Cardiac fibroblast (primary cell): ENCODE results near the gene GCN1.

Source experiments
- DNase-seq, 2 donors: peaks; one replicate each; pipeline versions ENCODE4 v3.0.0 to v3.0.0-alpha.2; 2010; ENCODE audit warnings: low read depth in 2 of 2
- H3K4me3 ChIP-seq, 2 donors: replicated peaks in 1 of 2; 1 replicate in 1 of 2; 2 replicates in 1 of 2; pipeline ENCODE4 v1.5.1; 2011; ENCODE audit warnings: low read depth in 2 of 2, low read length in 2 of 2, mild to moderate bottlenecking in 2 of 2, moderate library complexity in 1 of 2
- TF ChIP-seq, protein P1 (sequence below): IDR thresholded peaks from one replicate; pipeline ENCODE4 v1.5.1; 2011; ENCODE audit warnings: low read depth, mild to moderate bottlenecking, low read length, inconsistent platforms

GCN1 gene

DNA sequence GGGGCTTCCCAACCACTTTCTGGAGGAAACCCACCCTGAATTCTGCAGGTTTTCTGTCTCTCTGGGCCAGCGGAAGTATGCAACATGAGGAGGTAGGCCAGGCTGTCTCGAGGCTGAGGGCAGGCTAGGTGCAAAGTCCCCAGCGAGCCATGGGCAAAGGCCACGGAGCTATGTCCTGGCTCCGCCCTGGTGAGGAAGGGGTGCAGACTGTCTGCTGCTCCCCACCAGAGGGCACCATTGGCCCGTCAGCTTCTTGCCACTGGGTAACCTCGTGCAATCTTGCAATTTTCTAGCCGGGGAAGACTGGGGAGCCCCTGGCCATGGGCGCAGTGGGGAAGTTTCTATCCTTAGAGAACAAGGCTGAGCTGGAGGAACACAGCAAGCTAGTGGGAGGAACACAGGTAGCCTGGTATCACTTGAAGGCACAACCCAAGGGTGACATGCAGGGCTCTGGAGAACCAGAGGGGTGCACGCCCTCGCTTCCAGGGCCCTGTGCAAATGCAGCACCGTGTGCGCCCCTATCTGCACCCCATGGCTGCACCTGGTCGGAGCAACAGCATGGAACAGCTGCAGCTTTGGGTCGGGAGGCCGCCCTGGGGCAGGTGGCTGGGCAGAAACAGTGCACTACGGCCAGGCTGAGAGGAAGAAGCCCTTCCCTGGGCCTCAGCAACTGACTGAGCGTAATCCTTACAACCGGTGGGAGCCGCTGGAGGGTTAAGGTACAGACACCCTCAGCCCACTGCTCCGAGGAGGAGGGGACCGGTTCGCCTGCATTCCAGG is 34.0 kb upstream of the GCN1 start:
- H3K4me3 ChIP-seq = peak overlapping the region in 1 of 2 donors; percentile 7
- DNase-seq = peak; percentile 84 to 87

DNA sequence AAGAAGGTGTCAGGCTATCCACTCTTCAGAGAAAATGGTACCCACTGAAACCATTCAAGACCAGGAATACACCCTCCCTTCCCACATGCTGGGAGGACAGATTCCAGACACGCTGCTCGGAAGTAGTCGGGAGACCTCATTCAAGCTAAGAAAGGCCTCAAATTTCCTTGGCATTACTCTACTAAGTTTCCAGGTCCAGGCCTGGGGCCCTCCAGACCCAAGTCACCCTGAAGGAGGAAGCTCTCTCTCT is 33.5 kb upstream of the GCN1 start:
- TF ChIP-seq, protein P1, sequence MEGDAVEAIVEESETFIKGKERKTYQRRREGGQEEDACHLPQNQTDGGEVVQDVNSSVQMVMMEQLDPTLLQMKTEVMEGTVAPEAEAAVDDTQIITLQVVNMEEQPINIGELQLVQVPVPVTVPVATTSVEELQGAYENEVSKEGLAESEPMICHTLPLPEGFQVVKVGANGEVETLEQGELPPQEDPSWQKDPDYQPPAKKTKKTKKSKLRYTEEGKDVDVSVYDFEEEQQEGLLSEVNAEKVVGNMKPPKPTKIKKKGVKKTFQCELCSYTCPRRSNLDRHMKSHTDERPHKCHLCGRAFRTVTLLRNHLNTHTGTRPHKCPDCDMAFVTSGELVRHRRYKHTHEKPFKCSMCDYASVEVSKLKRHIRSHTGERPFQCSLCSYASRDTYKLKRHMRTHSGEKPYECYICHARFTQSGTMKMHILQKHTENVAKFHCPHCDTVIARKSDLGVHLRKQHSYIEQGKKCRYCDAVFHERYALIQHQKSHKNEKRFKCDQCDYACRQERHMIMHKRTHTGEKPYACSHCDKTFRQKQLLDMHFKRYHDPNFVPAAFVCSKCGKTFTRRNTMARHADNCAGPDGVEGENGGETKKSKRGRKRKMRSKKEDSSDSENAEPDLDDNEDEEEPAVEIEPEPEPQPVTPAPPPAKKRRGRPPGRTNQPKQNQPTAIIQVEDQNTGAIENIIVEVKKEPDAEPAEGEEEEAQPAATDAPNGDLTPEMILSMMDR = no peak
- no peak for DNase-seq
- no peak overlapping the region for H3K4me3 ChIP-seq

More for the DNA sequence above, 34.0 kb upstream of the GCN1 start:
- TF ChIP-seq, protein P1 = peak; percentile 95

DNA sequence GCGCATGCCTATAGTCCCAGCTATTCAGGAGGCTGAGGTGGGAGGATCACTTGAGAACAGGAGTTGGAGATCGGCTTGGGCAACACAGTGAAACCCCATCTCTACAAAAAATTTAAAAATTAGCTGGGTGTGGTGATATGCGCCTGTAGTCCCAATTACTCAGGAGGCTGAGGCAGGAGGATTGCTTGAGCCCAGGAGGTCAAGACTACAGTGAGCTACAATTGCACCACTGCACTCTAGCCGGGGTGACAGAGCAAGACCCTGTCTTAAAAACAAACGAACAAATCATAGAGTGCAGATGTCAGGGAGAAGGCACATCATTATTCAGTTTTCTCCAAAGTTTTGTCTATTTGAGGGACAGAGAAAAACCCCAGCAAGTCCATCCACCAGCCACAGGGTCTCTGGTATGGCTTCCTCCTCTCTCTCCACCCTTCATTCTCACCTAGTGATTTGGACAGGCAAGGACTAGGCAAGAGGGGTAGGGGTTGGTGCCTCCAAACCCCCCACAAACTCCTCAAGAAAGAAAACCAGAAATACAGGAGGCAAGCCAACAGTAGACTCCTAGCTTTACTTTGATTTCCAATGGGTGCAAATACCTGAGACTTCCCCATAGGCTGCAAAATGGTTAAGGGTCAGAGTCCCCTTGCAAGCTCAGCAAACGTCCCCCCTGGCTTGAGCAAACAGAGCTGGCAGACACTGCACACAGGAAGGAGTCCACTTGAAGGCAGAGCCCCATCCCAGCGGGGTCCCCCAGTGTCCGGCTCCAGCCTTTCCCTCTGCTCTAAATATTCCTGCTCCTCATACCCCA is 32.9 kb upstream of the GCN1 start:
- TF ChIP-seq, protein P1 = no peak
- no peak overlapping the region for H3K4me3 ChIP-seq
- DNase-seq = no peak

DNA sequence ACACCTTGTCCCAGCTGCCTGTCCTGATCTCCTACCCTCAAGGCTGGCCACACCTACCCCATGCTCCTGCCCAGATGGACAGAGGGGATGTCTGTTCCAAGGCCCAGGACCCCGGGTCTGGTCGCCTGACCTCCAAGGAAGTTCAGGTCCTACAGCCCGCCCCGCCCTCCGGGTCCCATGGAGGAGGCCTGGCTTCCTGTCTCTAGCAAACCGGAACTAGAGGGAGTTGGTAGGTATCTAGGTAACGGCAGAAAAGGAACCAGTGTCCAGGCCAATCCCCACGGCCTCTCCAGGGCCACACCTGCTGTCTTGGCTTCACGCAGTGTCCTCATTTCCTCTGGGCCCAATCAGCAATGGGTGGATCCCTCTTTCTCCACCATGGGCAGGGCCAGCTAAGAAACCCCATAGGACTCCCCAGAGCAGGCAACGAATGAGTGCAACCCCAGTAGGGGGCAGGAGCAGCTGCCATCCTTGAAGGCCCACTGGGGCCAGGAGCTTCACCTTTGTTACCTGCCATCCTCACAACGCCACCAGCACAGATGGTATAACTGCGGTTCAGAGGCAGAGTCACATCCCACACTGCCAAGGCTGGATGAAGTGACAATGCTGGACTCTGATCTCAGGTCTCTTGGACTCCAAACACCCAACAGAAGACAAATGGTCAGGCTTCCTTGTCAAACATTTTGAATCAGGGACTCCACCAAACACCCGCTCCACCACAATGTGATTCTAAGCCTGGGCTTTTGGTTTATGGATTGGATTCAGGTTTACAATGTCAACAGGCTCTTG is 31.5 kb upstream of the GCN1 start:
- H3K4me3 ChIP-seq = no peak overlapping the region
- TF ChIP-seq, protein P1 = no peak
- peak in 1 of 2 donors; percentile 44 for DNase-seq

DNA sequence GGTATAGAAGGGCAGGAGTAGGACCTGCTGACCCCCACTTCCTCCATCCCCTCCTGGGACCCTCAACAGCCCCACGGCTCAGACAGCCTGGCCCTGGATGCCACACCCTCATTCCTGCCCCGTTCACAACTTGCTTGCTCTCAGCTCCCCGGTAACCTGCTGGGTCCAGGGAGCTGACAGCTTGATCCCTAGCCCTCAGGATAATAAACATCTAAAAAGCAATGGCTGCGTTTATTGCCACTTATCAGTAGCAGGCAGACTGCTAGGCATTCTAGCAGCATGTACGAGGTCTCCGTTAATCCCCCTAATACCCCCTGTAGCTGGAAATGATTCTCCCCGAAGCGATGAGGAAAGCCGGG is 30.7 kb upstream of the GCN1 start:
- DNase-seq = no peak
- TF ChIP-seq, protein P1 = no peak
- H3K4me3 ChIP-seq = no peak overlapping the region

DNA sequence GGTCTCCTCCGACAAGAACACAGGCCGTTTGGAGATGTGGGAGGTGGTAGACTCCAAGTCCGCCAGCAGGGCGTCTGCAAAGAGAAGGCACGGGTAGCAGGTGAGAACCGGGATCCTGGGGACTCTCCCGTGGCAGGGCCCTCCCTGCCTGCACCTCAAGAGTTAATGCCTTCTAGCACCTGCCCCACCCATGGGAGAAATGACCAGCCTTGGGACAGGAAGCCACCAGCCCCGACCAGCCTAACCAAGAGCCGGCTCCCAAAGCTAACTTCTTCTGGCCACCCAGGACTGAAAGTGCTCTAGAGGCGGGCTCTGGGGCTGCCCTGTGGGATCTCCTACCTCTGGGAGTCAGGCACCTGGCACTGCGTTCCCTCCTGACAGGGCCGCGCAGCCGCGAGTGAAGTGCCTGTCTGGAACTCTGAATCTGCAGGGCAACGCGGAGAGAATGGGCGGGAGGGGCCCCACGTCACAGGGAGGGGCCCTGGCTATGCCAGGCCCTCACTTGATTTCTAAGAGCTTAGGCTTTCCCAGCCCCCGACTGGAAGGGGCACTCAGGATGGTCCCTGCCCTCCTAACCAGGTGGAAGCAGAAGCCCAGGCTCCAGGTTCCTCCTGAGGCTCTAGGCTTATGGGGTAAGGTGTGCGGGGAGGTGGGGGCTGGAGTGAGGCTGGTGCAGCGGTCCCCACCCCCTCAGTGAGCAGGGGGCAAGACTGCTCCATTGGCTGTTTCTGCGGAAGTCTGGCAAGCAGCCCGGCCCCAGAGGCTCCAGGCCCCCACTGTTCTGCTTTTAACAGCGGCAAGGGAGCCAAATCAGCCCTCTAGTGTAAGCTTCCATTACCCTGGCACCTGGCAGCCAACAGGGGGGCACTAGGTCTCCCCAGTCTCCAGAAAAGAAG is 30.0 kb upstream of the GCN1 start:
- H3K4me3 ChIP-seq = no peak overlapping the region
- TF ChIP-seq, protein P1 = no peak
- peak in 1 of 2 donors; percentile 31 for DNase-seq
